Activated CD8-positive, alpha-beta memory T cell treated with anti-CD3 and anti-CD28 coated beads for 48 hours (primary cell): Measurements from ENCODE around the gene LRFN2.

Experiments
- DNase-seq, 3 experiments: peaks; one replicate each; pipeline ENCODE4 v3.0.0-alpha.2; 2020; ENCODE audit warnings: low read depth in 2 of 3, low spot score in 2 of 3

The LRFN2 gene

DNA sequence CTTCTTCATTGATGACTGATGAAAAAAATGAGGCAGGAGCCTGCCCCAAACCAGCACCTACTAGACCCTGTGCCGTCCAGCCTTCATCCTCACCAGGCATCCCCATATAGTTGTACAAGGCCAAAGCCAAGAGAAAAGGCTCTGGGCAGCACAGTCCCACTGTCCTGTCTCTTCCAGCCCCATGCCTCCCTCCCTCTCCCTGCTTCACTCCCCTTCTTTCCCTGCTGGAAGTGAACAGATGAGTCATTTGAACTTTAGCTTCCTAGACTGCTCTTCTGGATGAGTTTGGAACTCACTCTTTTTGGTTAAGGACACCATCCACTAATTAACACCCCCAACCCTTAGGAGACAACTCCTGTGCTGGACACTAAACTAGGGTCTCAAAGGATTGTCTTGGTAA is 235.2 kb downstream of the LRFN2 start:
- no peak for DNase-seq

DNA sequence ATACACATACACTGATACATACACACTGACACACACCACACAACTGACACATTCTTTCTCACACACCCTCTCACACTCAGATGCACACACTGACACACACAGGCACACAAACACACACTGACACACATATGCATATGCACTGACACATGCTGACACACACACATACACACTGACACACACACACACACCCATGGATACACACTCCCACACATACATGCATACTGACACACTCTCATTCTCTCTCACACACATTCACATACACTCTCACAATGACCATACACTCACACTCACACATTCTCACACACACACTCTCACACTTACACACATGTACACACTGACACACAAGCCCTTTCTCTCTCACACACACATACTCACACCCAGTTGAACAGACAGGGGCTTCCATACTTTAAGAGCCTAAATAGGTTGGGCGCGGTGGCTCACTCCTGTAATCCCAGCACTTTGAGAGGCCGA is 236.4 kb downstream of the LRFN2 start:
- no peak for DNase-seq

DNA sequence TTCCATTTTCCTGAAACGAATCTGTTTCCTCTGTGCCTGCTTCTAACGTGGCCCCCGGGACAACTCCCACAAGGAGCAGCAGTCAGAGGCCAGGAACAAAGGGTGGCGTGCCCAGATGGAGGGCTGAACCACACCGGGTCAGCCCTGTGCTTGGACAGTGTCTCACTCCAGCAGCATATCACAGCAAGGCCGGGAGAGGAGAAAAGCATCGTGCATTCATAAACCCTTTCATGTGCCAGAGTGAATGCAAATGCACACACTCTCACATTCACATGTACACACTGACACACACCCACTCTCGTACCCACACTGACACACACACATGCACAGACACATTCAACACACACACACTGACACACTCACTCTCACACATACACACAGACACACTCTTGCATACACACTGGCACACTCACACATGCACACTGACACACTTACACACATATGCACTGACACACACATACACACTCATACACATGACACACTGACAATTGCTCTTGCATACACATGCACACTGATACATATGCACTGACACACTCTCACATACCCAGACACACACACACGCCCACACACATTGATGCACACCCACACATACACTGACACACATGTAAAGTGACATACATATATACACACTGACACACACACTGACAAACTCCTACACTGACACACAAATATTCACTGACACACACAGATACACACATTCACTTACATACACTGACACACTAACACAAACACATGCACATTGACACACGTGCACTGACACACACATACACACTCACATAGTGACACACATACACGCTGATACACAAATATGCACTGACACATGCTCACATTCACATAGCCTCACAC is 237.0 kb downstream of the LRFN2 start:
- DNase-seq: no peak

DNA sequence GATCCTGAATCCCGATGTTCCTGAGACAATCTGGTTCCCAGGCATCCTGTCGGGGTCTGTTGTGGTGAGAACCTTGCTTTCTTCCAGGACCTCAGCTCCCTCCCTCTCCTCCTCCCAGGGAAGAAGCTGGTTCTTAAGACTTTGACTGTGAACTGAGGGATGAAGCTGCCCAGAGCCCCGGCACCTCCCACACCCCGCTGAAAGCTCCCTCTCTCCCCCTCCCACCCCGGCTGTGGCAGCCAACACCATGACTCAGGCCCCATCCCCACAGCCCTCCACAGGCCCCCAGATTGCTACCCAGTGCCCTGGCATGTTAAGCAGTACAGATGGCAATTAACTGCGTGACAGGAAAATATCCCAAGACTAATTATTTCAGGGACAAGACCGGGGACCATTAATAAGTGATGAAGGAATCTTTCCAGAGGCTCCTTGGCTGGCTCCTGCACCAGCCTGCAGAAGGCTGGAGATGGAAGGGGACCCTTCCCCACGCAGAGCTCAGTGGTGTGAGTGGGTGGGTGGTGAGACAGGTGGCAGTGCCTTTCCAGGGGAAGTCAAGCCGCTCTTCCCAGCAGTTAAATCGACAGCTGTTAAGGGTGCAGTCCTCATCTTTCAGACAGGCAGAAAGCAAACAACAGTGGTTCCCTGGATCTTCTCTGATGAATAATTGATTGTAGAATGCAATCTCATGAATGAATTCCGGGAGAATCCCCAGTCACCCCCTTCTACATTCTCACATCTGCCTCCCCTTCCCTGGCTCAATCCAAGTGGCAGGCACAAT is 237.9 kb downstream of the LRFN2 start:
- no peak for DNase-seq

- DNase-seq: no peak
Observed at GRCh38 chr6:40348591-40348990, 238.6 kb downstream of the LRFN2 start.

DNA sequence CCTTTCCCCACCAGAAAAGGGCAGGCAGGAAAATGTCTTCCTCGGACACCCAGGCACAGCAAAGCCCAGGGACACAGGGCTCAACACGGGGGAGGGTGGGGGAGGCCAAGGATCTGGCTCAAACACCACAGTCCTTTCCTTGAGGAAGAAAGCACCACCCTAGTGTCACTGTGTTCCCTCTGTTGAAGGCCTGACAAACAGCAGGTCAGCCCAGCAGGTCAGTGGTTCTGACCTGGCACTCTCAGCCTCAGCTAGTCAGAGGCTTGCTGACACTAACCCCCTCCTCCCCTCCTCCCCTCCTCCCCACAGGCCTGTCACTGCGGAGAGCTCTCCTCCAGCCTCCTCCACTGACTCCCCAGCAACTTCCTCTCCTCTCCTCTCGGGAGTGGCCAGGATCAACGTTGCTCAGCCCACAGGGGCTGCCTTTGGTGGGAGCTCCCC is 239.6 kb downstream of the LRFN2 start:
- no peak for DNase-seq

DNA sequence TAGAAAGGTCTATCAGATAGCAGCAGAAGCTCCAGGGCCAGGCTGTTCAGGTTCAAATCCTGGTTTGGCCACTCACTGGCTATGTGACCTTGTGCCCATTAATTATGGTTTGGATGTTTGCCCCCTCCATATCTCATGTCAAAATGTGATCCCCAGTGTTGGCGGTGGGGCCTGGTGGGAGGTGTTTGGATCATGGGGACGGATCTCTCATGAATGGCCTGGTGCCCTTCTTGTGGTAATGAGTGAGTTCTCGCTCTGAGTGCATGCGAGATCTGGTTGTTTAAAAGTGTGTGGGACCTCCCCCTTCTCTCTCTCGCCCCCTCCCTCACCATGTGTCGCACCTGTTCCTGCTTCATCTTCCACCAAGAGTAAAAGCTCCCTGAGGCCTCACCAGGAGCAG is 240.9 kb downstream of the LRFN2 start:
- no peak for DNase-seq

GRCh38 chr6:40344566-40345167 is 242.5 kb downstream of the LRFN2 start:
- DNase-seq: no peak

- no peak for DNase-seq
Observed at GRCh38 chr6:40343877-40344565, 243.1 kb downstream of the LRFN2 start.

GRCh38 chr6:40343318-40343876 is 243.8 kb downstream of the LRFN2 start:
- no peak for DNase-seq

DNA sequence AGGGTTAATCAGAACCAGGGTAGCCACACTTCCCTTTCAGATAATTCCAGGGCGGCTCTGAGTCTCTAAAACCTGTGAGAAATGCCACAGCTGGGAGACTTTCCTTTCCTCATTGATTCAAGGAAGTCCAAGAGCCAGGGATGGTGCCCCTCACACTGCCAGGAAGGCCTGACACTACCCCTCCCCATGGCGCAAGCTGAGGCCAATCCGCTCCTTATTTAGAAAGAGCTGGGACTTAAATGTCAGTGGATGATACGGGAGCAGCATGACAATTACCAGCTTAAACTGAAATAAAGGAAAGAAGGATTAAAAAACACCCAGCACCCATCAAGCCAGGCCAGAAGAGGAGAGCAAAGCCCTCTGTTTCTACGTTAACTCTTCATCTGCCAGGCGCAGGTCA is 244.4 kb downstream of the LRFN2 start:
- no peak for DNase-seq

DNA sequence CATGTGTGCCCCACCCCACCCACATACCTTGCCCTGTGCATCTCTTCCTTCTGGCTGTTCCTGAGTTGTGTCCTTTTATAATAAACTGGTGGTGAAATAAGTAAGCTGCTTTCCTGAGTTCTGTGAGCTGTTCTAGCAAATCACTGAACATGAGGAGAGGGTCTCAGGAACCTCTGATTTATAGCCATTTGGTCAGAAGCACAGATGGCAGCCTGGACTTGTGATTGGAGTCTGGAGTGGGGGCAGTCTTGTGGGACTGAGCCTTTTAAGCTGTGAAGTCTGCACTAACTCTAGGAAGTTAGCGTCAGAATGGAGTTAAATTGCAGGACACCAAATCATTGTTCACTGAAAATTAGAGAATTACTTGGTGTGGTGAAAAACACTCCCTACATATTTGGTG is 245.4 kb downstream of the LRFN2 start:
- DNase-seq: no peak
